Measurements from ENCODE around the gene PLK3.

DNA sequence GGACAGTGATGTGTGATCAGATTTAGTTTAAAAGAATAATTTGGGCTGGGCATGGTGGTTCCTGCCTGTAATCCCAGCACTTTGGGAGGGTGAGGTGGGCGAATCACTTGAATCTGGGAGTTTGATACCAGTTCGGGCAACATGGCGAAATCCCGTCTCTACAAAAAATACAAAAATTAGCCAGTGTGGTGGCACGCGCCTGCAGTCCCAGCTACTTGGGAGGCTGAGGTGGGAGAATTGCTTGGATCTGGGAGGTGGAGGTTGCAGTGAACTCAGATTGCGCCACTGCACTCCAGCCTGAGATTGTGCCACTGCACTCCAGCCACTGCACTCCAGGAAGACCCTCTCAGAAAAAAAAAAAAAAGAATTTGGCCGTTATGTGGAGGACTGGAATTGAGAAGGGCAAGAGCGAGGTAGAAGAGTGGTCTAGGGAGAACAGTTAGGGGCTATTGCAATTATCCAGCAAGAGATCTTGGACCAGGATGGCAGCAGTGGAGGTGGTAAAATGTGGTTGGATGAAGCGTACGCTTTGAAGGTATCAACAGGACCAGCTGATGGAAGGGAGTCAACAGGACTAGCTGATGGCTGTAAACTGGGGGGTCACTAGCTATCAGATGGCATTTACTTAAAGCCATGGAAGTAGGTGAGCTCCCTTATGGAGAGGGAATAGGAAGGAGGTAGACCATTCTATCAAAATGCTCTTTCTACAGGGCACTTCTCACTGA, 17.8 kb downstream of the PLK3 start:
- TF ChIP-seq ARNTL (CRISPR knock-in tag; IDR thresholded peaks at IDR 0.05; ENCODE audit: borderline replicate concordance, low read depth), result no peak
- no peak for TF ChIP-seq ISL1 (CRISPR knock-in tag; IDR thresholded peaks at IDR 0.05)
- no peak for TF ChIP-seq BACH2 (CRISPR knock-in tag; IDR thresholded peaks at IDR 0.05; ENCODE audit: borderline replicate concordance)
- TF ChIP-seq GLIS3 (CRISPR knock-in tag; IDR thresholded peaks at IDR 0.05), result no peak
- TF ChIP-seq, protein P1, sequence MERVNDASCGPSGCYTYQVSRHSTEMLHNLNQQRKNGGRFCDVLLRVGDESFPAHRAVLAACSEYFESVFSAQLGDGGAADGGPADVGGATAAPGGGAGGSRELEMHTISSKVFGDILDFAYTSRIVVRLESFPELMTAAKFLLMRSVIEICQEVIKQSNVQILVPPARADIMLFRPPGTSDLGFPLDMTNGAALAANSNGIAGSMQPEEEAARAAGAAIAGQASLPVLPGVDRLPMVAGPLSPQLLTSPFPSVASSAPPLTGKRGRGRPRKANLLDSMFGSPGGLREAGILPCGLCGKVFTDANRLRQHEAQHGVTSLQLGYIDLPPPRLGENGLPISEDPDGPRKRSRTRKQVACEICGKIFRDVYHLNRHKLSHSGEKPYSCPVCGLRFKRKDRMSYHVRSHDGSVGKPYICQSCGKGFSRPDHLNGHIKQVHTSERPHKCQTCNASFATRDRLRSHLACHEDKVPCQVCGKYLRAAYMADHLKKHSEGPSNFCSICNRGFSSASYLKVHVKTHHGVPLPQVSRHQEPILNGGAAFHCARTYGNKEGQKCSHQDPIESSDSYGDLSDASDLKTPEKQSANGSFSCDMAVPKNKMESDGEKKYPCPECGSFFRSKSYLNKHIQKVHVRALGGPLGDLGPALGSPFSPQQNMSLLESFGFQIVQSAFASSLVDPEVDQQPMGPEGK (CRISPR knock-in tag; IDR thresholded peaks at IDR 0.05; ENCODE audit: borderline replicate concordance), result no peak
- no peak for TF ChIP-seq ZC3H10 (CRISPR knock-in tag; IDR thresholded peaks at IDR 0.05)
- TF ChIP-seq RARB (CRISPR knock-in tag; IDR thresholded peaks at IDR 0.05), result no peak
- no peak for TF ChIP-seq SNAI2 (CRISPR knock-in tag; IDR thresholded peaks at IDR 0.05)
- TF ChIP-seq, protein P2, sequence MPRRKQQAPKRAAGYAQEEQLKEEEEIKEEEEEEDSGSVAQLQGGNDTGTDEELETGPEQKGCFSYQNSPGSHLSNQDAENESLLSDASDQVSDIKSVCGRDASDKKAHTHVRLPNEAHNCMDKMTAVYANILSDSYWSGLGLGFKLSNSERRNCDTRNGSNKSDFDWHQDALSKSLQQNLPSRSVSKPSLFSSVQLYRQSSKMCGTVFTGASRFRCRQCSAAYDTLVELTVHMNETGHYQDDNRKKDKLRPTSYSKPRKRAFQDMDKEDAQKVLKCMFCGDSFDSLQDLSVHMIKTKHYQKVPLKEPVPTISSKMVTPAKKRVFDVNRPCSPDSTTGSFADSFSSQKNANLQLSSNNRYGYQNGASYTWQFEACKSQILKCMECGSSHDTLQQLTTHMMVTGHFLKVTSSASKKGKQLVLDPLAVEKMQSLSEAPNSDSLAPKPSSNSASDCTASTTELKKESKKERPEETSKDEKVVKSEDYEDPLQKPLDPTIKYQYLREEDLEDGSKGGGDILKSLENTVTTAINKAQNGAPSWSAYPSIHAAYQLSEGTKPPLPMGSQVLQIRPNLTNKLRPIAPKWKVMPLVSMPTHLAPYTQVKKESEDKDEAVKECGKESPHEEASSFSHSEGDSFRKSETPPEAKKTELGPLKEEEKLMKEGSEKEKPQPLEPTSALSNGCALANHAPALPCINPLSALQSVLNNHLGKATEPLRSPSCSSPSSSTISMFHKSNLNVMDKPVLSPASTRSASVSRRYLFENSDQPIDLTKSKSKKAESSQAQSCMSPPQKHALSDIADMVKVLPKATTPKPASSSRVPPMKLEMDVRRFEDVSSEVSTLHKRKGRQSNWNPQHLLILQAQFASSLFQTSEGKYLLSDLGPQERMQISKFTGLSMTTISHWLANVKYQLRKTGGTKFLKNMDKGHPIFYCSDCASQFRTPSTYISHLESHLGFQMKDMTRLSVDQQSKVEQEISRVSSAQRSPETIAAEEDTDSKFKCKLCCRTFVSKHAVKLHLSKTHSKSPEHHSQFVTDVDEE (CRISPR knock-in tag; IDR thresholded peaks at IDR 0.05), result no peak
